LNCAP (cell line): ENCODE data around the gene SEZ6L.

ENCODE experiments used
- TF ChIP-seq, protein P1 (sequence below): fragments of 450-650 bp; IDR thresholded peaks from 2 replicates; pipeline ENCODE4 v1.5.1; 2017; ENCODE audit warnings: mild to moderate bottlenecking

SEZ6L gene

DNA sequence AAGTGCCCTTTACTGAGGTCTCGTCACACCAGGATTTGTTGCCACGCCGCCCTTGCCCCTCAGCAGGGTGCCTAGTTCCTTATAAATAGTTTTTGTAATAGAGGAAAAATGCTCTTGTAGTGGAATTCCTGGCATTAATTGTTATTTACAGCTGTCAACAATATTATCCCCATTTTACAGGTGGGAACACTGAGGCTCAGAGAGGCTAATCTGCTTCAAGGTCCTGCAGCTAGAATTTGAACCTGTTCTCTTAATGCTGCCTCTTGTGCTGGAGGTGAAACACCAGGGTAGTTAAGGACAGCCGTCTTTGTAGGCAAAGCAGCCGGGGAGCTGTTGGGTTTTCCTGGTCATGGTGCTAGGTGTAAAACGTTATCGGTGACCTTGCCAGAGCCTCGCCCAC lies 159.0 kb downstream of the SEZ6L start:
- TF ChIP-seq, protein P1, sequence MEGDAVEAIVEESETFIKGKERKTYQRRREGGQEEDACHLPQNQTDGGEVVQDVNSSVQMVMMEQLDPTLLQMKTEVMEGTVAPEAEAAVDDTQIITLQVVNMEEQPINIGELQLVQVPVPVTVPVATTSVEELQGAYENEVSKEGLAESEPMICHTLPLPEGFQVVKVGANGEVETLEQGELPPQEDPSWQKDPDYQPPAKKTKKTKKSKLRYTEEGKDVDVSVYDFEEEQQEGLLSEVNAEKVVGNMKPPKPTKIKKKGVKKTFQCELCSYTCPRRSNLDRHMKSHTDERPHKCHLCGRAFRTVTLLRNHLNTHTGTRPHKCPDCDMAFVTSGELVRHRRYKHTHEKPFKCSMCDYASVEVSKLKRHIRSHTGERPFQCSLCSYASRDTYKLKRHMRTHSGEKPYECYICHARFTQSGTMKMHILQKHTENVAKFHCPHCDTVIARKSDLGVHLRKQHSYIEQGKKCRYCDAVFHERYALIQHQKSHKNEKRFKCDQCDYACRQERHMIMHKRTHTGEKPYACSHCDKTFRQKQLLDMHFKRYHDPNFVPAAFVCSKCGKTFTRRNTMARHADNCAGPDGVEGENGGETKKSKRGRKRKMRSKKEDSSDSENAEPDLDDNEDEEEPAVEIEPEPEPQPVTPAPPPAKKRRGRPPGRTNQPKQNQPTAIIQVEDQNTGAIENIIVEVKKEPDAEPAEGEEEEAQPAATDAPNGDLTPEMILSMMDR: no peak

DNA sequence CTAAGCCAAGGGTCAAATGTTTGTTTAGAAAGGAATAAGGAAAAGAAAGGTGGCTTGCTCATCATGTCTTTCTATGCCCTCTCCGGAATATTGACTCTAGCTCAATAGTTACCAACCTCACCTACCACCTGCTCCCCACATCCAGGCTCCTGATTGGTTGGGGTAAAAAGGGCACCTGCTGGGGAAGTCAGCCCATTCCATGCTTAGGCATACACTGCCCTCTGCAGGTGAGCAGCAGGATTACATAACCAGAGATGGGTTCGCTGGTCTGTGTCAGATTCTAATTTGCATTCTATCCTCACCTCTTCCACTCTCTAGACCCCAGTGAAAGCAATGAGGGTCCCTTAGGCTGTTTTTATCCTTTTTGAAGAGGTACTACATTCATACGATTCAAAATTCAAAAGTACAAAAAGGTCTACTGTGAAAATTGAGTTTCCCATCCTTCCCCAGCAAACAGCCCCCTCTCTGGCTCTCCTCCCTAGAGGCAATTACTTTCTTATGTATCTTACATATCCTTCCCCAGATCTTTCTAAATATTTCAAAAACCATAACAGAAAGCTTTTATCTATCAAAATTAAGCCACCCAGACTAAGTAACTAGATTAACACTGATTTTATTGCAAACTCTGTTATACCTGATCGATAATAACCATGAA lies 161.8 kb downstream of the SEZ6L start:
- TF ChIP-seq, protein P1: peak; percentile 89

DNA sequence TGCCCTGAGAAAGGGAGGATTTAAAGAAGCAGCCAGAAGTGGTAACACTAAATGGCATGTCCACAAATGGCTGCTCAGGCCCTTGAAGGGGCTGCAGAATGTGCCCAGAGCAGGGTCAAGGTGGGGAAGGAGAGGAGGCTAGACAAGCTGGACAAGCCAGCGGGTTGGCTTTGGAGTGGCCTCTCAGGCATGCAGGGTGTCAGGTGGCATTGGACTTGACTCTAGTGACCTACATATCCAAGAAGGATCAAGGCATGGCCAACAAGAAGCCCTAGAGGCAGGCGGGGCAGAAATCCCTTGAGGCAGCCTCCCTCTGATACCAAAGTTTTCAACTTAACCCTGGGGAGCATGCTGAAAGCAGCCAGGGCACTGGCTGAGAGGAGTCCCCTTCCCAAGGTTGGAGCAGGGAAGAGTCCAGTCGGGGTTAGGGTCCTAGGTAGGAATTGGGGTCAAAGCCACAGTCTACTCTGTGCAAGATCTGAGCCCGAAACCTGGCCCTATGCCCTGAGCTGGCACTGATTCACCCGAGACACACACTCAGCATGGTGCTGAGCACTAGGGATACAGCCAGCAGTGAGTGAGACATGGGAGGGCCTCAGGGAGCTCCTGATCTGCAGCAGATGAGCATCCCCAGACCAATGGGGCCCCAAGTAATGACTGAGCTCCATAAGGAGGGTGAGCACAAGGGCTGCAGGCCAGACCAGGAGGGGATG lies 164.0 kb downstream of the SEZ6L start:
- TF ChIP-seq, protein P1: no peak

DNA sequence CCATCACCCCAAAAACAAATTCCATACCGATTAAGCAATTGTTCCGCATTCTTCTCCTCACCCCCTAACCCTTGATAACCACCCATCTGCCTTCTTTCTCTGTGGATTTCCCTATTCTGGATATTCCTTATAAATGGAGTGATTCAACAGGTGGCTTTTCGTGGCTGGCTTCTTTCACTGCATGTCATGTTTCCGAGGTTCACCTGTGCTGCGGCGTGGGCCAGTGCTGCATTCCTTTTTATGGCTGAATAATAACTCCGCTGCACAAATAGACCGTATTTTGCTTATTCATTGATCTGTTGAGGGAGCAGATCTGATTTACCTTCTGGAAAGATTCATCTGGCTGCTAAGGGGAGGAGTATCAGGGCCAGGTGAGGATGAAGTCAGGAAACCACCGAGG lies 165.0 kb downstream of the SEZ6L start:
- TF ChIP-seq, protein P1: no peak

DNA sequence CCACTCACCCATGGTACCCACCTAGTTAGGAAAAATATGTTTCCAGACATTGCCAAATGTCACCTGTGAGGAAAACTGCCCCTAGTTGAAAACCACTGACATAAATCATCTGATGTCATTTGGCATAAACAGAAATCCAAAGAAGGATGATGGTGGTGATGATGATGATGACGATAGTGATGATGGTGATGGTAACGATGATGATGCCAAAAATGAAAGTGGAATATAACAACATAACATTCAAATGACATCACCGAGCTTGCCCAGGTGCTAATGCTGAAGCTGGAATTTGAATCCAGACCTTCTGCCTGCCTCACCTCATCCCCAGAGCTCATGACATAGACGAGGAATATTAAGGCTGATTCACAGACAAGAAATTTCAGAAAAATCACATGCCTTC lies 167.5 kb downstream of the SEZ6L start:
- TF ChIP-seq, protein P1: no peak

DNA sequence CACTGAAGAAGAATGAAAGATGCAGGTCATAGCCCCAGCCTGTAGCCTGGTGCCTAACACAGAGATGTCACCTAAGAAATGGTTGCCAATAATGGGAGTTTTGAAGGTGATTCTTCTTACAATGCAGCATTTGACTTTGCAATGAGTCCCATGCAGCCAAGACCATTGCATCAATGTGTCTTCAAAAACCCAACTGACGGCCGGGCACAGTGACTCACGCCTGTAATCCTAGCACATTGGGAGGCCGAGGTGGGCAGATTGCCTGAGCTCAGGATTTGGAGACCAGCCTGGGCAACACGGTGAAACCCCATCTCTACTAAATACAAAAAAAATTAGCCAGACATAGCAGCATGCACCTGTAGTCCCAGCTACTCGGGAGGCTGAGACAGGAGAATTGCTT lies 170.5 kb downstream of the SEZ6L start:
- TF ChIP-seq, protein P1: no peak

DNA sequence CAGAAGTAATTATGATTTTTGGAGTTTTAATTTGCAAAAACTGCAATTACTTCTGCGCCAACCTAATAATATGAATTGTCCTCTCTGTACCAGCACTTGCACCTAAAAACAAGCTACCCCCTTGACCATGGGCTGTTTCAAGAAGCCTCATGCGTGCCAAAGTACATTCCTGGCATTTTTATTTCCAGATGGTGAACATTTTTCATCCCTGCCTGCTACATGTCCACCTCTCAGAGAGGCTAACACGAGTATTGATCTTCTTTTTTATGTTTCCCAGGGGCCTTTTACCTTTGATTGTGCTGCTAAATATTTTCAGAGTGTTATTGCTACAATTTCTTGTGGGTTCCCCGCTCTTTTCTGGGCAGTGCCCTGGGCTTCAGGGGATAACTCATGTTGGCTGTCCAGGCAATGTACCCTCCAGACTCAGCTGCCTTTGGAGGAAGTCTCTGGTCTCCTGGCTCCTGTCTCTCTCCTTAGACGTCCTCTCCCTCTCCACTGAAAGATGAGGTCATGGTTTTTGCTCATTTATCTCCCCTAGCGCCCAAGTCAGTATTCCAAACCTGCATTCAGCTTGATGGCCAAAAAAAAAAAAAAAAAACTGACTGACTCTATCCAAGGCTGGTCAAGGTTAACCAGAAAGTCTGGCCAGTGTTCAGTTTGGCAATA lies 173.6 kb downstream of the SEZ6L start:
- TF ChIP-seq, protein P1: no peak
